ENCODE results near the gene SNX15. TPM values are rescaled to one million over a fixed set of nuclear protein-coding genes. Genes with fewer than 3 reads are reported as not detected.

Gene SNX15
- total and polyA plus RNA-seq, 2 donors (not counting 3 experiments of a cell fraction or from before 2014, with no cell fraction given) = 15.5 to 21.8 TPM

DNA sequence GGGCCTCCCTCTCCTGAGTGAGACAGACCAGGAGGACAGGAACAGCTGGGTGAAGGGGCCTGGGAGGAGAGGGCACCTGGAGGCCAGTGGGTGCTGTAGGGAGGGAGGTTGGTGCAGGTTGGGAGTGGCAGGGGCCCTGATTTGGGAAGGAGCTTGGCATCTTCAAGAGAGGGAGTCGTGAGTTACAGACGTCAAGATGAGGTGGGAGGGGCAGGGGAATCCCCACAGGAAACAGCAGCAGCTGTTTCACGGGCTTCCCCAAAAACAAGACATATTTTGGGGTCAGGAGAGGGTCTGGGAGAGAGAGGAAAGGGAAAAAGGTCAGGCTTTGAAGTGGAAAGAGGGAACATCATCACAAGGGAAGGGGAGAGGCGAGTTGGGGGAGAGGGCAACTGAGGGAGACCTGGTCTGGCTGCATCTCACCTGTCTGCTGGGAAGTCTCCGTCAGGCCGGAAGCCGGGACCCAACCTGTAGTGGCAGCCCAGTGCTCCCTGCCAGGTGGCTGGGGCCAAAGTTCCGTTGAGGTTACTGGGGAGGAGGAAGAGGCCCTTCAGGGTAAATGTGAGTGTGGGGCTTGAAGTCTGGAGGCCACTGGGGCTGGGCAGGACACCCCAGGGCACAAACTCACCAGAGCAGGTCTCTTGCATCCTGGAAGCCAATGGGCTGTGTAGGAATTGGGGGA, 26.7 kb downstream of the SNX15 start:
- Histone ChIP-seq H3K4me1 (ENCODE audit: control insufficient read depth, extremely low read depth, insufficient read depth, low read length) (no peaks in the 10 kb centered on the region), H4K20me1 (replicated peaks; ENCODE audit: control insufficient read depth, extremely low read depth, insufficient read depth, low read length) (no peaks in the 10 kb centered on the region), H3K4me2 (ENCODE audit: insufficient read depth, low read length) (no peak overlapping the region), H3K9me3 (replicated peaks; ENCODE audit: control insufficient read depth, insufficient read depth, low read length) (no peaks in the 10 kb centered on the region), H3K27me3 (ENCODE audit: control insufficient read depth in 2 of 2, insufficient read depth in 2 of 2, low read length in 2 of 2) (no peaks in the 10 kb centered on the region), H3K9ac (replicated peaks; ENCODE audit: extremely low read depth, insufficient read depth, low read length) (no peak overlapping the region), H2AFZ (ENCODE audit: low read depth, low read length) (no peak overlapping the region), H3K36me3 (ENCODE audit: control insufficient read depth in 2 of 2, extremely low read depth in 1 of 2, insufficient read depth in 2 of 2, low read length in 2 of 2) (no peaks in the 10 kb centered on the region), H3K27ac (ENCODE audit: insufficient read depth, low read depth, low read length) (no peak overlapping the region), H3K9me1 (replicated peaks; ENCODE audit: control insufficient read depth, extremely low read depth, insufficient read depth, low read length) (no peaks in the 10 kb centered on the region), H3K4me3 (replicated peaks in 1 of 3; ENCODE audit: insufficient read depth in 1 of 3, low read depth in 1 of 3, low read length in 3 of 3) (no peak overlapping the region), H3K79me2 (ENCODE audit: control insufficient read depth, insufficient read depth, low read length) (no peaks in the 10 kb centered on the region)
- TF ChIP-seq EZH2 (IDR thresholded peaks at IDR 0.05; ENCODE audit: borderline replicate concordance, low read depth, low read length, severe bottlenecking) (no peak), JUN (IDR thresholded peaks at IDR 0.05; ENCODE audit: borderline replicate concordance, insufficient read depth, insufficient read length, low read depth) (no peak), MYC (IDR thresholded peaks at IDR 0.05; ENCODE audit: low read depth, low read length) (no peak), FOS (IDR thresholded peaks at IDR 0.05; ENCODE audit: borderline replicate concordance, insufficient read depth, low read length) (no peak), POLR2AphosphoS5 (IDR thresholded peaks at IDR 0.05; ENCODE audit: insufficient read depth, low read depth, low read length) (no peak), GATA2 (IDR thresholded peaks at IDR 0.05; ENCODE audit: insufficient read depth, insufficient read length, low read depth, low read length) (no peak), POLR2A (IDR thresholded peaks at IDR 0.05; ENCODE audit: low read depth, low read length) (no peak)
- TF ChIP-seq, protein P1, sequence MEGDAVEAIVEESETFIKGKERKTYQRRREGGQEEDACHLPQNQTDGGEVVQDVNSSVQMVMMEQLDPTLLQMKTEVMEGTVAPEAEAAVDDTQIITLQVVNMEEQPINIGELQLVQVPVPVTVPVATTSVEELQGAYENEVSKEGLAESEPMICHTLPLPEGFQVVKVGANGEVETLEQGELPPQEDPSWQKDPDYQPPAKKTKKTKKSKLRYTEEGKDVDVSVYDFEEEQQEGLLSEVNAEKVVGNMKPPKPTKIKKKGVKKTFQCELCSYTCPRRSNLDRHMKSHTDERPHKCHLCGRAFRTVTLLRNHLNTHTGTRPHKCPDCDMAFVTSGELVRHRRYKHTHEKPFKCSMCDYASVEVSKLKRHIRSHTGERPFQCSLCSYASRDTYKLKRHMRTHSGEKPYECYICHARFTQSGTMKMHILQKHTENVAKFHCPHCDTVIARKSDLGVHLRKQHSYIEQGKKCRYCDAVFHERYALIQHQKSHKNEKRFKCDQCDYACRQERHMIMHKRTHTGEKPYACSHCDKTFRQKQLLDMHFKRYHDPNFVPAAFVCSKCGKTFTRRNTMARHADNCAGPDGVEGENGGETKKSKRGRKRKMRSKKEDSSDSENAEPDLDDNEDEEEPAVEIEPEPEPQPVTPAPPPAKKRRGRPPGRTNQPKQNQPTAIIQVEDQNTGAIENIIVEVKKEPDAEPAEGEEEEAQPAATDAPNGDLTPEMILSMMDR (IDR thresholded peaks at IDR 0.05; ENCODE audit: extremely low read depth in 1 of 2, insufficient read depth in 1 of 2, low read depth in 1 of 2, low read length in 2 of 2) = no peak
- TF ChIP-seq, protein P2, sequence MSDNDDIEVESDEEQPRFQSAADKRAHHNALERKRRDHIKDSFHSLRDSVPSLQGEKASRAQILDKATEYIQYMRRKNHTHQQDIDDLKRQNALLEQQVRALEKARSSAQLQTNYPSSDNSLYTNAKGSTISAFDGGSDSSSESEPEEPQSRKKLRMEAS (IDR thresholded peaks at IDR 0.05; ENCODE audit: insufficient read depth, insufficient read length) = no peak
- ChIA-PET POLR2A (no interaction called here), CTCF (no interaction called here)
- intact Hi-C loops (cut with micrococcal nuclease) (no loop called here), dilution Hi-C loops (cut with MboI; ENCODE audit: extremely low pct_ligation_motif_present, low sequenced_read_pairs) (no loop called here)
- FAIRE-seq = no peak
- DNase-seq (ENCODE audit: low read depth, low spot score) = no peak
- no TSS peak for BruUV-seq (replicated peaks)
